Measurements from ENCODE around the gene ZNF473. TPM values are rescaled to one million over a fixed set of nuclear protein-coding genes. Genes with fewer than 3 reads are reported as not detected.

Gene ZNF473
- total RNA-seq, 1 experiment from 2014 or later, result 10.0 TPM

DNA sequence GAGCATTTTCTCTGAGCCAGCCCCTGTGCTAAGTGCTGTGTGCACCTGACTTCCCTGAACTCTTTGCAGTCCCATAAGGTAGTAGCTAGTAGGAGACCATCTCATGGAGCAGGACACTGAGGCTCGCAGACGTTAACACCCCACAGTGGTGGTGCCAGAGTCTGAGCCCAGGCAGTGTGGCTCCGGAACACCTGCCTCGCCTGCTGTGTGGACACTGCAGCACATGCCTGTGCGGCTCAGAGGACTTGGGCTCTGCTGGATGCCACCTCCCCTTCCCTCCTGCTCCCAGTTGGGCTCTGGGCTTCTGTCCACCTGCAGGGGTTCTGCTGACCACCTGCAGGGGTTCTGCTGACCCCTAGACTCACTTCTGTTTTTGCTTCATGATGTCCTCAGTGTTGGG lies 37.8 kb upstream of the ZNF473 start:
- no peak for DNase-seq (ENCODE audit: low spot score)
- Mint-ChIP-seq H3K27me3 (ENCODE audit: low read depth) (no peaks in the 10 kb centered on the region), H3K36me3 (peaks cover 13% of the 10 kb centered on the region), H3K4me1 (no peaks in the 10 kb centered on the region), H3K9me3 (no peaks in the 10 kb centered on the region; the same call in 1 of the 2 replicates), H3K4me3 (no peak overlapping the region), H3K27ac (no peak overlapping the region)
- no peak for TF ChIP-seq ZNF138 (CRISPR knock-in tag; conservative IDR thresholded peaks at IDR 0.05)
- TF ChIP-seq, protein P1, sequence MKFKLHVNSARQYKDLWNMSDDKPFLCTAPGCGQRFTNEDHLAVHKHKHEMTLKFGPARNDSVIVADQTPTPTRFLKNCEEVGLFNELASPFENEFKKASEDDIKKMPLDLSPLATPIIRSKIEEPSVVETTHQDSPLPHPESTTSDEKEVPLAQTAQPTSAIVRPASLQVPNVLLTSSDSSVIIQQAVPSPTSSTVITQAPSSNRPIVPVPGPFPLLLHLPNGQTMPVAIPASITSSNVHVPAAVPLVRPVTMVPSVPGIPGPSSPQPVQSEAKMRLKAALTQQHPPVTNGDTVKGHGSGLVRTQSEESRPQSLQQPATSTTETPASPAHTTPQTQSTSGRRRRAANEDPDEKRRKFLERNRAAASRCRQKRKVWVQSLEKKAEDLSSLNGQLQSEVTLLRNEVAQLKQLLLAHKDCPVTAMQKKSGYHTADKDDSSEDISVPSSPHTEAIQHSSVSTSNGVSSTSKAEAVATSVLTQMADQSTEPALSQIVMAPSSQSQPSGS (CRISPR knock-in tag; IDR thresholded peaks at IDR 0.05; ENCODE audit: borderline replicate concordance, low read depth), result no peak
- no peak for TF ChIP-seq SOX15 (CRISPR knock-in tag; IDR thresholded peaks at IDR 0.05)
- no peak for TF ChIP-seq ZNF396 (CRISPR knock-in tag; IDR thresholded peaks at IDR 0.05; ENCODE audit: borderline replicate concordance)
- ChIA-PET POLR2A (interaction anchor here (0.7 kb wide), 2 partner anchors 221 to 1070 kb away, joined by 4 read pairs; partner anchors contain the start of gene AP2A1), CTCF (interaction anchor here (0.5 to 1.6 kb wide), 4 partner anchors 16 to 256 kb away, joined by 3 to 4 read pairs (median 4); no protein-coding TSS in a partner anchor)
- ATAC-seq, result no peak

DNA sequence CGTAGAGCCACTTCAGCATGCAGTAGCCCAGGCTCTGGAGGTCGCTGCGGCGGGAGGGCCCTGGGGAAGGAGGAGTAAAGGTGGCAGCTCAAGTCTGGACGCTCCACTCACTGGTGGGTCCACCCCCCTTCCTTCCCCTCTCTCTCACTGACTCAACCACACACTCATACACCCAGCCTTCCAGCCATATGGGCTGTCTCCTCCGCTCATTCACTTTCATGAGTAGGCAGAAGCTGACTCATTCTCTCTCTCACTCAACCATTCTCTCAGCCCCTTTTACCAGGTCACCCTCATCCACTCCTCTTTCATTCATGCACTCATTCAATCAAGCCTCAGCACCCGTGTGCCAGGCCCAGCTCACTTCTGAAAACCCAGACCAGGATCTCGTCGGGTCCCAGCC lies 37.4 kb upstream of the ZNF473 start:
- POLR2A ChIA-PET, result no interaction called here
- H3K4me1 Mint-ChIP-seq, result no peaks in the 10 kb centered on the region
- H3K4me3 Mint-ChIP-seq, result no peak overlapping the region
- DNase-seq (ENCODE audit: low spot score), result no peak
- H3K27ac Mint-ChIP-seq, result no peak overlapping the region
- no peak for ATAC-seq
- H3K36me3 Mint-ChIP-seq, result peaks cover 13% of the 10 kb centered on the region
- CTCF ChIA-PET, result interaction anchor here (0.5 to 1.6 kb wide), 2 partner anchors 16 to 256 kb away, joined by 3 to 4 read pairs; no protein-coding TSS in a partner anchor
- TF ChIP-seq, protein P2, sequence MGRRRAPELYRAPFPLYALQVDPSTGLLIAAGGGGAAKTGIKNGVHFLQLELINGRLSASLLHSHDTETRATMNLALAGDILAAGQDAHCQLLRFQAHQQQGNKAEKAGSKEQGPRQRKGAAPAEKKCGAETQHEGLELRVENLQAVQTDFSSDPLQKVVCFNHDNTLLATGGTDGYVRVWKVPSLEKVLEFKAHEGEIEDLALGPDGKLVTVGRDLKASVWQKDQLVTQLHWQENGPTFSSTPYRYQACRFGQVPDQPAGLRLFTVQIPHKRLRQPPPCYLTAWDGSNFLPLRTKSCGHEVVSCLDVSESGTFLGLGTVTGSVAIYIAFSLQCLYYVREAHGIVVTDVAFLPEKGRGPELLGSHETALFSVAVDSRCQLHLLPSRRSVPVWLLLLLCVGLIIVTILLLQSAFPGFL (CRISPR knock-in tag; IDR thresholded peaks at IDR 0.05; ENCODE audit: borderline replicate concordance), result no peak
- no peaks in the 10 kb centered on the region; the same call in 1 of the 2 replicates for H3K9me3 Mint-ChIP-seq
- no peaks in the 10 kb centered on the region for H3K27me3 Mint-ChIP-seq (ENCODE audit: low read depth)

DNA sequence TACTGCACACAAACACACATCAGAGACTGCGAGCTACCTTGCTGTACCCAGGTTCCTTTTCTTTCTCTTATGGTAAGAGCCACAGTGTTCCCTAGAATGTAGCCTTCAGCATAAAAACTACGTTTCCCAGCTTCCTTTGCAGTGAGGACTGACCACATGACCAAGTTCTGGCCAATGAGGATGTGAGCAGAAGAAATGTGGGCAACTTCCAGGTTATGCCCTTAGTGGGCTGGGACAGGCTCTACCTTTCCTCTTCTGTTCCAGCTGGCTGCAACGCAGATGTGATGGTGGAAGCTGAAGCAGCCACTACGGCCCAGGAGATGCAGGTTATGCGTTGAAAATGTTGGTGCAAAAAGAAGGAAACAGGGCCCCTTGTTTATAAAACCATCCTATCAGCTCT lies 28.1 kb upstream of the ZNF473 start:
- DNase-seq (ENCODE audit: low spot score) (peak; percentile 54), ATAC-seq (peak; percentile 99)
- ChIA-PET POLR2A (interaction anchor here (0.7 kb wide), 1 partner anchor 68 kb away, joined by 3 read pairs; the partner anchor contains the start of gene NUP62), CTCF (interaction anchor here (1.1 to 2.2 kb wide), 3 partner anchors 11 to 83 kb away, joined by 4 to 9 read pairs (median 8); no protein-coding TSS in a partner anchor)
- no peaks in the 10 kb centered on the region; the same call in 1 of the 2 replicates for H3K9me3 Mint-ChIP-seq
- H3K27me3 Mint-ChIP-seq (ENCODE audit: low read depth), result no peaks in the 10 kb centered on the region
- no peaks in the 10 kb centered on the region; the same call in 1 of the 2 replicates for H3K4me1 Mint-ChIP-seq
- H3K4me3 Mint-ChIP-seq, result no peak overlapping the region
- TF ChIP-seq, protein P3, sequence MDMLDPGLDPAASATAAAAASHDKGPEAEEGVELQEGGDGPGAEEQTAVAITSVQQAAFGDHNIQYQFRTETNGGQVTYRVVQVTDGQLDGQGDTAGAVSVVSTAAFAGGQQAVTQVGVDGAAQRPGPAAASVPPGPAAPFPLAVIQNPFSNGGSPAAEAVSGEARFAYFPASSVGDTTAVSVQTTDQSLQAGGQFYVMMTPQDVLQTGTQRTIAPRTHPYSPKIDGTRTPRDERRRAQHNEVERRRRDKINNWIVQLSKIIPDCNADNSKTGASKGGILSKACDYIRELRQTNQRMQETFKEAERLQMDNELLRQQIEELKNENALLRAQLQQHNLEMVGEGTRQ (CRISPR knock-in tag; IDR thresholded peaks at IDR 0.05), result peak; percentile 96
- TF ChIP-seq SOX15 (CRISPR knock-in tag; IDR thresholded peaks at IDR 0.05) (no peak), ZNF138 (CRISPR knock-in tag; conservative IDR thresholded peaks at IDR 0.05) (no peak), JAZF1 (CRISPR knock-in tag; IDR thresholded peaks at IDR 0.05) (no peak), NFYB (CRISPR knock-in tag; conservative IDR thresholded peaks at IDR 0.05; ENCODE audit: low read depth) (peak; percentile 76)
- TF ChIP-seq, protein P4, sequence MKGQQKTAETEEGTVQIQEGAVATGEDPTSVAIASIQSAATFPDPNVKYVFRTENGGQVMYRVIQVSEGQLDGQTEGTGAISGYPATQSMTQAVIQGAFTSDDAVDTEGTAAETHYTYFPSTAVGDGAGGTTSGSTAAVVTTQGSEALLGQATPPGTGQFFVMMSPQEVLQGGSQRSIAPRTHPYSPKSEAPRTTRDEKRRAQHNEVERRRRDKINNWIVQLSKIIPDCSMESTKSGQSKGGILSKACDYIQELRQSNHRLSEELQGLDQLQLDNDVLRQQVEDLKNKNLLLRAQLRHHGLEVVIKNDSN (CRISPR knock-in tag; IDR thresholded peaks at IDR 0.05), result peak; percentile 95
- no peak overlapping the region; the same call in 1 of the 2 replicates for H3K27ac Mint-ChIP-seq
- peaks cover 20% of the 10 kb centered on the region for H3K36me3 Mint-ChIP-seq

DNA sequence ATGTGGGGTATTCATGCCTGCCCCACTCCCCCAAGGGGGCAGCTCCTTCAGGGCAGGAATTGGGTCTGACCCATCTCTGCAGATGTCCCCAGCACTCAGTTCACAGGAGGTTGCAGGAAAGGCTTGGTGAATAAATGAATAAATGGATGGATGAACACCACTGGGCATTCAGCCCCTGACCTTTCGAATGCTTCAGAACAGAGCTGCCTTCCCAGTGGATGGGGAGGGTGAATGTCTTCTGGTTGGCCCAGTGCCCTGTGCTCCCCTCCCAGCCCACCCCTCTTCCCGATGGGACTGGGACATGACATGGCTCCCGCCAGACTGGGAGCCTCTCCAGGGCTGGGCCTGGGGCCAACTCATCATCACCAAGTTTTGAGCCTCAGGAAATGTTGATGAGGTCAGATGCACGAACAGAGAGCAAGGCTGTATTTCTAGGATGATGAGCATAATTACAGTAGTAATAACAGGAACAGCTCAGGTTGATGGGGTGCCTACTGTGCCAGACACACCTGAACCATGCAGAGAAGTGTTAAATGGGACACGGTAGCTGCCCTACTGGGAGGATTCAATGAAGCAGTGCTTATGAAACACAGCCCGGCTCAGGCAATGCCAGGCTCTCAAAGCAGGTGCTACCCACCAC lies 26.3 kb upstream of the ZNF473 start:
- ChIA-PET CTCF (interaction anchor here (2.5 kb wide), 1 partner anchor 9 kb away, joined by 8 read pairs; no protein-coding TSS in a partner anchor), POLR2A (no interaction called here)
- H3K4me3 Mint-ChIP-seq, result no peak overlapping the region
- H3K4me1 Mint-ChIP-seq, result no peaks in the 10 kb centered on the region; the same call in 1 of the 2 replicates
- DNase-seq (ENCODE audit: low spot score) (no peak), ATAC-seq (no peak)
- no peaks in the 10 kb centered on the region for H3K27me3 Mint-ChIP-seq (ENCODE audit: low read depth)
- H3K9me3 Mint-ChIP-seq, result no peaks in the 10 kb centered on the region
- peaks cover 13% of the 10 kb centered on the region for H3K36me3 Mint-ChIP-seq
- no peak overlapping the region for H3K27ac Mint-ChIP-seq
- no peak for TF ChIP-seq ATF1 (CRISPR knock-in tag; IDR thresholded peaks at IDR 0.05)
- TF ChIP-seq, protein P5, sequence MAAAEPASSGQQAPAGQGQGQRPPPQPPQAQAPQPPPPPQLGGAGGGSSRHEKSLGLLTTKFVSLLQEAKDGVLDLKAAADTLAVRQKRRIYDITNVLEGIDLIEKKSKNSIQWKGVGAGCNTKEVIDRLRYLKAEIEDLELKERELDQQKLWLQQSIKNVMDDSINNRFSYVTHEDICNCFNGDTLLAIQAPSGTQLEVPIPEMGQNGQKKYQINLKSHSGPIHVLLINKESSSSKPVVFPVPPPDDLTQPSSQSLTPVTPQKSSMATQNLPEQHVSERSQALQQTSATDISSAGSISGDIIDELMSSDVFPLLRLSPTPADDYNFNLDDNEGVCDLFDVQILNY (CRISPR knock-in tag; IDR thresholded peaks at IDR 0.05), result no peak
- TF ChIP-seq SP1 (CRISPR knock-in tag; conservative IDR thresholded peaks at IDR 0.05), result no peak
- TF ChIP-seq NR2C2 (CRISPR knock-in tag; IDR thresholded peaks at IDR 0.05), result no peak
- no peak for TF ChIP-seq CREM (CRISPR knock-in tag; IDR thresholded peaks at IDR 0.05)
- TF ChIP-seq, protein P4 (CRISPR knock-in tag; IDR thresholded peaks at IDR 0.05), result no peak
- no peak for TF ChIP-seq ZNF263 (CRISPR knock-in tag; IDR thresholded peaks at IDR 0.05; ENCODE audit: low read depth)
- TF ChIP-seq SMAD3 (CRISPR knock-in tag; IDR thresholded peaks at IDR 0.05; ENCODE audit: borderline replicate concordance), result no peak
- no peak for TF ChIP-seq FOXP1 (CRISPR knock-in tag; IDR thresholded peaks at IDR 0.05; ENCODE audit: borderline replicate concordance)
- TF ChIP-seq, protein P6, sequence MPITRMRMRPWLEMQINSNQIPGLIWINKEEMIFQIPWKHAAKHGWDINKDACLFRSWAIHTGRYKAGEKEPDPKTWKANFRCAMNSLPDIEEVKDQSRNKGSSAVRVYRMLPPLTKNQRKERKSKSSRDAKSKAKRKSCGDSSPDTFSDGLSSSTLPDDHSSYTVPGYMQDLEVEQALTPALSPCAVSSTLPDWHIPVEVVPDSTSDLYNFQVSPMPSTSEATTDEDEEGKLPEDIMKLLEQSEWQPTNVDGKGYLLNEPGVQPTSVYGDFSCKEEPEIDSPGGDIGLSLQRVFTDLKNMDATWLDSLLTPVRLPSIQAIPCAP (CRISPR knock-in tag; IDR thresholded peaks at IDR 0.05), result no peak
- TF ChIP-seq, protein P1 (CRISPR knock-in tag; IDR thresholded peaks at IDR 0.05; ENCODE audit: borderline replicate concordance, low read depth), result no peak

All from WTC11 (cell line).